Mesenchymal stem cell (in vitro differentiated cells and primary cell): ENCODE measurements around the gene CSTF3.
A peak's percentile ranks its signal among the peaks of the same experiment; 100 is the strongest.

ENCODE experiments used
- DNase-seq: peaks from one replicate; pipeline ENCODE4 v3.0.0-alpha.2; 2013
- H2AFZ ChIP-seq: one replicate; pipeline ENCODE4 v1.6.1; 2013; ENCODE audit warnings: low read depth, mild to moderate bottlenecking, control low read depth, inconsistent platforms, low read length, moderate library complexity
- H2AK5ac ChIP-seq: 2 replicates; pipeline ENCODE4 v1.6.1; 2013; ENCODE audit warnings: low read length, moderate library complexity, mild to moderate bottlenecking, inconsistent platforms; ENCODE audit not compliant: severe bottlenecking
- H2BK120ac ChIP-seq: one replicate; pipeline ENCODE4 v1.6.1; 2013; ENCODE audit warnings: low read depth, mild to moderate bottlenecking, inconsistent platforms, low read length, moderate library complexity
- H2BK12ac ChIP-seq, 2 experiments: one replicate each; pipeline ENCODE4 v1.6.1; 2013; ENCODE audit warnings: inconsistent platforms in 2 of 2, low read length in 2 of 2, mild to moderate bottlenecking in 2 of 2, moderate library complexity in 2 of 2, control low read depth in 1 of 2
- H2BK15ac ChIP-seq: one replicate; pipeline ENCODE4 v1.6.1; 2013; ENCODE audit warnings: mild to moderate bottlenecking, low read depth, inconsistent platforms; ENCODE audit not compliant: poor library complexity, severe bottlenecking
- H2BK5ac ChIP-seq: 2 replicates; pipeline ENCODE4 v1.6.1; 2013; ENCODE audit warnings: low read depth, mild to moderate bottlenecking, low read length, control low read depth, inconsistent platforms; ENCODE audit not compliant: poor library complexity, severe bottlenecking
- H3K14ac ChIP-seq, 2 experiments: one replicate each; pipeline ENCODE4 v1.6.1; 2013; ENCODE audit warnings: inconsistent platforms in 2 of 2, low read length in 2 of 2, control low read depth in 1 of 2, mild to moderate bottlenecking in 1 of 2, moderate library complexity in 1 of 2
- H3K18ac ChIP-seq, 2 experiments: one replicate each; pipeline ENCODE4 v1.6.1; 2013; ENCODE audit warnings: inconsistent platforms in 2 of 2, low read length in 2 of 2, control low read depth in 1 of 2, low read depth in 1 of 2, mild to moderate bottlenecking in 1 of 2
- H3K23ac ChIP-seq, 2 experiments: one replicate each; pipeline ENCODE4 v1.6.1; 2013; ENCODE audit warnings: inconsistent platforms in 2 of 2, low read length in 2 of 2, mild to moderate bottlenecking in 2 of 2, moderate library complexity in 2 of 2, control low read depth in 1 of 2
- H3K27ac ChIP-seq: 2 replicates; pipeline ENCODE4 v1.5.1; 2013; ENCODE audit warnings: mild to moderate bottlenecking, moderate library complexity, low read length, control low read depth, inconsistent platforms; ENCODE audit not compliant: poor library complexity, severe bottlenecking
- H3K27me3 ChIP-seq, 2 experiments: 2 replicates each; pipeline versions ENCODE4 v1.6.1 to v1.7.0; 2013; ENCODE audit warnings: low read length in 2 of 2, mild to moderate bottlenecking in 2 of 2, moderate library complexity in 2 of 2, control low read depth in 1 of 2, inconsistent platforms in 1 of 2; ENCODE audit not compliant: control insufficient read depth in 1 of 2, insufficient read depth in 1 of 2
- H3K36me3 ChIP-seq, 2 experiments: 2 replicates each; pipeline versions ENCODE4 v1.6.1 to v1.7.0; 2013; ENCODE audit warnings: low read length in 2 of 2, control low read depth in 1 of 2, inconsistent platforms in 1 of 2, low read depth in 1 of 2, mild to moderate bottlenecking in 1 of 2; ENCODE audit not compliant: insufficient read depth in 2 of 2, control insufficient read depth in 1 of 2
- H3K4ac ChIP-seq, 2 experiments: one replicate each; pipeline ENCODE4 v1.6.1; 2013; ENCODE audit warnings: inconsistent platforms in 2 of 2, low read length in 2 of 2, mild to moderate bottlenecking in 2 of 2, moderate library complexity in 2 of 2, control low read depth in 1 of 2, low read depth in 1 of 2
- H3K4me1 ChIP-seq: 2 replicates; pipeline ENCODE4 v1.6.1; 2013; ENCODE audit warnings: low read depth, low read length, control low read depth; ENCODE audit not compliant: control insufficient read depth, insufficient read depth
- H3K4me2 ChIP-seq: 2 replicates; pipeline ENCODE4 v1.6.1; 2013; ENCODE audit warnings: low read length, mild to moderate bottlenecking, inconsistent platforms; ENCODE audit not compliant: poor library complexity, severe bottlenecking
- H3K4me3 ChIP-seq, 2 experiments: 2 replicates each; pipeline versions ENCODE4 v1.5.1 to v1.7.0; 2013; ENCODE audit warnings: low read length in 2 of 2, mild to moderate bottlenecking in 2 of 2, control low read depth in 1 of 2, low read depth in 1 of 2; ENCODE audit not compliant: insufficient read depth in 1 of 2
- H3K79me1 ChIP-seq: replicated peaks from 2 replicates; pipeline ENCODE4 v1.6.1; 2013; ENCODE audit warnings: mild to moderate bottlenecking, control low read depth, low read length, inconsistent platforms; ENCODE audit not compliant: poor library complexity, severe bottlenecking
- H3K9ac ChIP-seq: 2 replicates; pipeline ENCODE4 v1.7.0; 2013; ENCODE audit warnings: mild to moderate bottlenecking, low read length, moderate library complexity
- H3K9me3 ChIP-seq: 2 replicates; pipeline ENCODE4 v1.7.0; 2013; ENCODE audit warnings: mild to moderate bottlenecking, low read length; ENCODE audit not compliant: control insufficient read depth
- H4K8ac ChIP-seq: one replicate; pipeline ENCODE4 v1.6.1; 2013; ENCODE audit warnings: inconsistent platforms, mild to moderate bottlenecking, low read length, moderate library complexity
- H4K91ac ChIP-seq: one replicate; pipeline ENCODE4 v1.6.1; 2013; ENCODE audit warnings: mild to moderate bottlenecking, low read length, inconsistent platforms
- WGBS: methylation state at CpG from one replicate; pipeline ENCODE4 v1.1.7; 2013; ENCODE audit warnings: mixed read lengths; 5-methylcytosine and 5-hydroxymethylcytosine counted together

Gene CSTF3

GRCh38 chr11:33157103-33158027 is 3.9 kb downstream of the CSTF3 start:
- DNase-seq = no peak
- 100% methylated on average over 3 of the region's 5 CpGs for WGBS
- peaks cover 4% of the 10 kb centered on the region for H3K79me1 ChIP-seq
- H3K27me3 ChIP-seq = no peaks in the 10 kb centered on the region
- no peak overlapping the region for H3K4ac ChIP-seq
- H2BK15ac ChIP-seq = no peak overlapping the region
- no peak overlapping the region for H2BK12ac ChIP-seq
- H3K23ac ChIP-seq = no peak overlapping the region
- H3K4me2 ChIP-seq = no peak overlapping the region
- H3K4me3 ChIP-seq = peak overlapping the region in 1 of 2 experiments; percentile 13
- H3K18ac ChIP-seq = no peak overlapping the region
- H4K8ac ChIP-seq = no peak overlapping the region
- no peak overlapping the region for H2AK5ac ChIP-seq
- H4K91ac ChIP-seq = no peak overlapping the region
- H2BK5ac ChIP-seq = no peak overlapping the region
- H3K4me1 ChIP-seq = peaks cover 9% of the 10 kb centered on the region
- H3K27ac ChIP-seq = no peak overlapping the region
- H2AFZ ChIP-seq = no peak overlapping the region
- H2BK120ac ChIP-seq = no peak overlapping the region
- no peak overlapping the region for H3K14ac ChIP-seq
- no peak overlapping the region for H3K9ac ChIP-seq
- H3K9me3 ChIP-seq = no peaks in the 10 kb centered on the region
- H3K36me3 ChIP-seq = peaks cover 3 to 10% of the 10 kb centered on the region in 2 experiments

GRCh38 chr11:33151399-33151798 is 9.9 kb downstream of the CSTF3 start:
- Histone ChIP-seq H3K4me2 (no peak overlapping the region), H3K9ac (no peak overlapping the region), H2BK5ac (no peak overlapping the region), H3K14ac (no peak overlapping the region), H3K18ac (no peak overlapping the region), H3K27me3 (no peaks in the 10 kb centered on the region), H3K23ac (no peak overlapping the region), H3K79me1 (no peaks in the 10 kb centered on the region), H4K91ac (no peak overlapping the region), H2AK5ac (no peak overlapping the region), H2BK12ac (no peak overlapping the region), H3K4ac (no peak overlapping the region), H2BK15ac (no peak overlapping the region), H4K8ac (no peak overlapping the region), H2BK120ac (no peak overlapping the region), H3K9me3 (no peaks in the 10 kb centered on the region), H3K36me3 (peaks cover 12 to 15% of the 10 kb centered on the region in 2 experiments), H2AFZ (no peak overlapping the region), H3K27ac (no peak overlapping the region), H3K4me3 (no peak overlapping the region), H3K4me1 (peaks cover 6% of the 10 kb centered on the region)
- WGBS = 67% methylated on average over 3 of the region's 5 CpGs
- no peak for DNase-seq

DNA sequence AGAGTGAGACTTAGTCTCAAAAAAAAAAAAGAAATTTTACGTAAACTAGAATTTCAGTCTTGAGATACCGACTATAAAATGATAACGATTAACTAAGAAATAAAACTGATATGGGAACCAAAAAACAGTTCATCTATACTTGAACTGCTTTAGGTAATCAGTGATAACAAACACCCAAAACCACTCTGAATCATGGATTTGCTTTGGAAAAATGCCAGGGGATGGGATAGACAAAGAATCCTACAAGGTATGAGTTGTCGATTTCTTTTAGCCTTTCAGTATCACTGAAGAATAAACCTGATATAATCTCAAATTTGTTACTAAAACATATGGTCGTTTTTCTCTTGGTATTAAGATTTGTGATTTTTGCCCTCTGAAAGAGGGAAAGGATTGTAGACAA is 13.7 kb downstream of the CSTF3 start:
- Histone ChIP-seq H4K8ac (no peak overlapping the region), H2AK5ac (no peak overlapping the region), H3K4me1 (peaks cover 10% of the 10 kb centered on the region), H3K79me1 (no peaks in the 10 kb centered on the region), H3K4me2 (no peak overlapping the region), H3K27ac (no peak overlapping the region), H3K4ac (no peak overlapping the region), H3K4me3 (no peak overlapping the region), H3K9ac (no peak overlapping the region), H4K91ac (no peak overlapping the region), H2AFZ (no peak overlapping the region), H3K9me3 (no peaks in the 10 kb centered on the region), H3K36me3 (peaks cover 16 to 17% of the 10 kb centered on the region in 2 experiments), H3K18ac (no peak overlapping the region), H2BK12ac (no peak overlapping the region), H2BK5ac (no peak overlapping the region), H3K27me3 (no peaks in the 10 kb centered on the region), H3K14ac (no peak overlapping the region), H3K23ac (no peak overlapping the region), H2BK120ac (no peak overlapping the region), H2BK15ac (no peak overlapping the region)
- WGBS = no CpG with 5 or more reads among the region's 5 CpGs
- no peak for DNase-seq

DNA sequence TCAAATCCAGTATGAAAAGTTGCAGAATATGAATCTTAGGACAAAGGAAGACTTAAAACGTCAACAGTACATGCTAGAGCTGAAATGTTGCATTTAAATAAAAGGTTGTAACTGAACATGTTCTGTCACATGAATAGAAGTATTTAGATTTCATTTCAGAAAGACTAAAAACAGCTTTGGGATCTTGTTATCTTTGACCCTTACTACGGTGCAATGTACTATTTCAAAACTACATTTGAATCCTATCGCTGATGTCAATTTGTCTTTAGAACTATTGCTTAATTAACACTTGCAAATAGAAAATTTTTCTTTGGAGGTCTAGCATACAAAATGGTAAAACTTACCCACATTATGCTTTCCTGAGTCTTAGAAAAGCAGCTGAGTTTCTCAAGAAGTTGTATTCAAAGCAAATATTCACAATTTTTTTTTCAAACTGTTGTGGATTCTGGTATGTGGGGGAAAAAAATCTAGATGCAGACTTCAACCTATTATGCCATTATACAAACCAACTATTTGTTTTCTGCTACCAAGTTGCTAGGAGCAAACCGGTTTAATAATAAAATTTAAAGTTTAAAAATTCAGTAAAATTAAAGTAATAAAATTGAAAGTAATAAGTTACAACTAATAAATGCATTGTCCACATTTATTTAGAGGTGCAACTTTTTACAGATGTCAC is 25.4 kb downstream of the CSTF3 start:
- Histone ChIP-seq H3K14ac (no peak overlapping the region), H2BK15ac (no peak overlapping the region), H3K23ac (no peak overlapping the region), H2BK5ac (no peak overlapping the region), H3K18ac (no peak overlapping the region), H3K9ac (peak overlapping the region; percentile 54), H2BK120ac (no peak overlapping the region), H3K4me2 (no peak overlapping the region), H2AK5ac (no peak overlapping the region), H3K4ac (no peak overlapping the region), H2AFZ (no peak overlapping the region), H4K8ac (no peak overlapping the region), H3K4me1 (no peaks in the 10 kb centered on the region), H4K91ac (no peak overlapping the region), H3K36me3 (peaks cover 0 to 35% of the 10 kb centered on the region in 2 experiments), H3K27me3 (no peaks in the 10 kb centered on the region), H3K4me3 (no peak overlapping the region), H3K27ac (no peak overlapping the region), H3K9me3 (no peaks in the 10 kb centered on the region), H2BK12ac (no peak overlapping the region), H3K79me1 (peaks cover 5% of the 10 kb centered on the region)
- 75% methylated on average over 2 of the region's 4 CpGs for WGBS
- DNase-seq = no peak
